Posterior cingulate gyrus (tissue), 11 donors: Measurements from ENCODE around the gene AZIN2.
"Not testable (repeated sequence)": the region's sequence is repeated elsewhere in the genome, so short reads cannot be mapped to it uniquely, and the experiment has no call there.

Experiments
- DNase-seq, 10 donors: peaks; one replicate each; pipeline versions ENCODE4 v3.0.0 to v3.0.0-alpha.2; 2020 to 2021; ENCODE audit warnings: mixed read lengths in 3 of 10
- intact Hi-C: fragments of 100-400 bp; cut with DNase I; formaldehyde crosslinking; loops from one replicate; pipeline ENCODE4 v1.15.1; 2023

Gene AZIN2

DNA sequence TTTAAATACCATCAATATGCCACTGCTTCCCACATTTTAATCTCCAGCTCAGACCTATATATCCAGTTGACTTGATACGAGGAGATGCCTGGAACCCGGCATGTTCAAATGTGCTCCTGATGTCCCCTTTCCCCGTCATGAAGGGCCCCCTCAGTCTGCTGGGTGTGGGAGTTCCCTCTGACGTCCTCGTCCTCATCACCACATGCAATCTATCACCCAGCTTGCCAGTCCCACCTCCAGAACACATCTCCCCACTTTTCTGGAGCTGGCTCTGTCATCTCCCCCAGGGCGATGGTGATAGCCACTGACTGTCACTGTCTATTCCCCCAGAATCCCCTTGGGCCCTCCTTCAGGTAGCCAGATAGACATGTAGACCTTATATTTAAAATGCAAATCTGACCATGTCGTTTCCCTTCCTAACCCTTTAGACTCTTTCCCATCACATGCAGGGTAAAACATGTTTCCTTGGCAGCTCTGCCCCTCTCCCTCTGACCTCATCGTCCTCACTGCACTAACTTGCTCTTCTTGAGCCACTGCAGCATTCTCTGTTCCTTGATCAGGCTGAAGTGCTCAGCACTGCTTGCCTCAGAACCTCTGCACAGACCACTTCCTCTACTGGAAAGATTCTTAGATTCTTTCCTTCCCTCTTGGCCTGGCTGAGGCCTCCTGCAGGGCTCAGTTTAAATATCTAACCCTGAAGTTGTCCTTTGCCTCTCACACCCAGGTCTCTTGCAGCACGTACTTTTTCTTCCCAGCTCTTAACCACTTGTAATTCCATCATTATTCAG lies 7.4 kb downstream of the AZIN2 start:
- DNase-seq: no peak
- intact Hi-C loops: loop anchor here (5.0 to 10.0 kb wide), 2 partner anchors 211 to 264 kb away; no protein-coding TSS in a partner anchor

DNA sequence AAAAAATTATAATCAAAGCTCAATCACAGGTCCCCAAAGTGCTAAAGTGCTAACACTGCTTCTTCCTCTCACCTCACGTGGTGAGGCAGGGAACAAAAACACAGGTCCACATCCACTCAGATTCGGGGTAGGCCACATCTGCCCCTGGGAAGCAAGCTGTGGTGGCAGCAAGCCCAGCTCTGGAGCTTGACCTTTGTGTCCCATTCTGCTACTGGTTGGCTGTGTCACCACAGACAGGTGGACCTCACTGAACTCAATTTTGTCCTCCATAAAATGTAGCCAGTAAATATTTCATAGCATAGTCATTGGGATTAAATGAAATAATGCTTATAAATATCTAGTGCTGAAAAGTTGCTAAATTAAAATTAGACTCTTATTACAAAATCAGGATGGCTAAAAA lies 8.5 kb downstream of the AZIN2 start:
- intact Hi-C loops: loop anchor here (5.0 to 10.0 kb wide), 2 partner anchors 212 to 265 kb away; no protein-coding TSS in a partner anchor
- no peak for DNase-seq

DNA sequence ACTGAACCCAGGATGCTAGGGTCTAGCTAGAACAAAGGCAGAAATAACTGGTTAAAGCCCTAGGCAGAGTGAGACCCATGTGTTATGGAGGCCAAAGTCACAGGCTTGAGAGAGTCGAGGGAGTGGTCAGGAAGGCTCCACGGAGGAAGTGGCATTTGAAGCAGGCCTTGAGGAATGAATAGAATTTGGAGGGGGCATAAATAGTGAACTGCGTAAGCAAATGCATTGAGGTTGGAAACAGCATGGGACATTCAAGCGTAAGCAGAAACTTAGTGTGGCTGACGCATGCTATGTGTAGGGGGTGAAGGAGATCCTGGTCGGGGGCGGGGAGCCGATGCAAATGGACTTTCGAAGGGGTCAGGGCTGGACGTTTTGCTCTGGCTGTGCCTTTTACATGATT lies 11.5 kb downstream of the AZIN2 start:
- DNase-seq: no peak
- intact Hi-C loops: no loop called here

DNA sequence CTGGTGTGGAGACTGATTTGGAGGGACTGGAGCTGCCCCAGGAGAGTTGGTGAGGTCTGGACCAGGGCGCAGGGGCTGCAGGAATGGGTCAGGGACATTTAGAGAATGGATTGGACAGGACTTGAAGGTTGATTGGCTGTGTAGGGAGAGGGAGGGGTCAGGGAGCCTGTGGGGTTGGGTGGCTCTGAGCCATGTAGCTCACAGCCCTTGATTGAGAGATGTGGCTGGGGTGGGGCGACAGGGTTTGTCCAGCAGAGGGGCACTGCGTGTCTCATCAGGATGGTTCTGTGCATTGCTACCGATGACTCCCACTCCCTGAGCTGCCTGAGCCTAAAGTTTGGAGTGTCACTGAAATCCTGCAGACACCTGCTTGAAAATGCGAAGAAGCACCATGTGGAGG lies 12.1 kb downstream of the AZIN2 start:
- intact Hi-C loops: no loop called here
- no peak for DNase-seq

DNA sequence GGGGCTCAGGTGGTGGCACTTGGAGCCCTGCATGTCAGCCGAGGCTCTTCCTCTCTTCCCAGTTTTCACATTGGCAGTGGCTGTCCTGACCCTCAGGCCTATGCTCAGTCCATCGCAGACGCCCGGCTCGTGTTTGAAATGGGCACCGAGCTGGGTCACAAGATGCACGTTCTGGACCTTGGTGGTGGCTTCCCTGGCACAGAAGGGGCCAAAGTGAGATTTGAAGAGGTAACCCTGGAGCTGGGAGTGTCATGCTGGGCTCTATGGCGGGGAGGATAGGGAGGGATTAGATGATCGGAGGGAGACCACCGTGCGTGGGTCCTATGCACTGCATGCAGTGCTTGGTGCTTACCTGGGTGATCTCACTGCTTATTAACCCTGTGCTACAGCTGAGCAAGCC lies 13.5 kb downstream of the AZIN2 start:
- intact Hi-C loops: no loop called here

DNA sequence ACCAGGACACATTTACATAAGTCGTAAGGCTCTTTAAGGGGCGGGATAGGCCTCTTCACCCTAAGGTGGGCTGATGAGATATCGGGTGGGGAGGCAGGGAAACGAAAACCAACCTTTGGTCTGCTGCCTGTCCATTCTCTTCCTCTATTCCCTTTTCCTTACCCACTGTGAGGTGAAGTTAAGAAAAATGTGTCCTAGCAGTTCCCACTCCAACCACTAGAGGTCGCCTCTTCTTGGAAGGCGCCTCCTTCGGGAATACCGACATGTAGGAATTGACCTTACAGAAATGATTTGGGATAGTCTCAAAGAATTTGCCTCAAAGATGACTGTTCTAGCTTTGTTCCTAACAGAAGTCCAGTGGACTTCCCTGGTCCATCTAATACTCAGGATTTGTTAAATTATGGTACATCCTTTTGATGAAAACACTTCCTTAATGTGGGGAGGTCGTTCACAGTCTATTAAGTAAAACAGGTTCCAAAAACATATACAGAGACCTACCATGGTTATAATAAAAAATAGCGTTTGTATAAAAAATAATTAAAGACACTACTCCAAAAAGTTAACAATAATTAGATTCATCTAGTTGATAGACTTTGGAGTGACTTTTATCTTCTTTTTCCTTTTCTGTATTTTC lies 14.1 kb downstream of the AZIN2 start:
- intact Hi-C loops: no loop called here
- peak in 5 of 10 donors; percentile 56 to 82 (median 63) for DNase-seq

More for the DNA sequence above, 13.5 kb downstream of the AZIN2 start:
- no peak for DNase-seq

DNA sequence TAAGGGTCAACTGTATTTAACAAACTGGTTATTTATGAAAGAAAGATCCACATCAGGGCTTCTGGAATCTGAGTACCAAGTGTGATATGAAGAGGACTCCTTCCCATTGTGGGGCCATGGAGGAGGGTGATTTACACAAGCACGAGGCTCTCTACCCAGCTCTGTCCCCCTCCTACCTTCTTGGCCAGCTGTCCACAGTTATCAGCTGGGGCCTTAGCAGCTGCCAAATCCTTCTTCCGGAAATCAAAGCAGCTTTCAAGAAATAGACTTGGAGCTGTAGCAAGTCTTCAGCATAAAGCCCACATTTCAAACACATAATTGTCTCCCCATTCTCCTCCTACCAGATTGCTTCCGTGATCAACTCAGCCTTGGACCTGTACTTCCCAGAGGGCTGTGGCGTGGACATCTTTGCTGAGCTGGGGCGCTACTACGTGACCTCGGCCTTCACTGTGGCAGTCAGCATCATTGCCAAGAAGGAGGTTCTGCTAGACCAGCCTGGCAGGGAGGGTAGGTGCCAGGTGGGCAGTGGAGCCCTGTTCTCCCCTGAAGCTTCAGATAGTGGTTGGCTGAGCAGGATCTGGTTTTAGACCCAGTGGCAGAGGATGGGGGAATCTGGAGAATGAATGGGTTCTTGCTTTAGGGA lies 15.5 kb downstream of the AZIN2 start:
- intact Hi-C loops: no loop called here
- peak in 4 of 10 donors; percentile 26 to 88 (median 59) for DNase-seq

DNA sequence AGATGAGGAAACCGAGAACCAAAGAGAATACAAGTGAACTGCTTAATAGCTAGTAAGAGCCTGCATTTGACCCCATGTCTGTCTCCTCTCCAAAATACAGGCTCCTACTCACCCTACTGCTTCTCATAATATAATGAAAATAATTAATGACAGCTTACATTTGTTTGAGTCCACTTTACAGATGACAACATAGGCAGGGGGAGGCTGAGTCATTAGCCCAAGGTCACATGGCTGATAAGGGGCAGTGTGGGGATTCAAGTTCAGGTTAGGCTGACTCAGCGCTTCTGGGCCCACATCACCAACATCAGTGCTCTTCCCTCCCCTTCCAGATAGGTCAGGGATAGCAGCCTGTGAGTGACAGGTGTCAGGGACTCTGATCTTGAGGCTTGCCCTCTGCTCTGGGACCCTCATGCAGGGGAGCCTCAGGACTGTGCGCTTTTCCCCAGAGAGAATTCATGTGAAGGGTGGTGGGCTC lies 16.2 kb downstream of the AZIN2 start:
- no peak for DNase-seq
- intact Hi-C loops: no loop called here

DNA sequence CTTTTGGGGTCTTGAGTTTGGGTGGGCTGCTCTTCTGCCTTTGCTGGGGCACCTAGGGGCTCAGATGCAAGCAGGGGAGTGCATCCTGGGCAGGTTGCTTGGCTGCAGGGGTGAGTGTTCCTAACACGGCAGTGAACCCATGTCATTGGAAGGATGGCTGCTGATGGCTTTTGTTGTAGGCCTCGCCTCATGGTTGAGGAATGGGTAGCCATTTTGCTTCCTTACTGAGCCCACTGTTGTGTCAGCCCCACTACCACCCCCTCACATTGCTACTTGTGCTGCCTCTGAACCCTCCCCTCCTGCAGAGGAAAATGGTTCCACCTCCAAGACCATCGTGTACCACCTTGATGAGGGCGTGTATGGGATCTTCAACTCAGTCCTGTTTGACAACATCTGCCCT lies 16.8 kb downstream of the AZIN2 start:
- DNase-seq: no peak
- intact Hi-C loops: no loop called here

DNA sequence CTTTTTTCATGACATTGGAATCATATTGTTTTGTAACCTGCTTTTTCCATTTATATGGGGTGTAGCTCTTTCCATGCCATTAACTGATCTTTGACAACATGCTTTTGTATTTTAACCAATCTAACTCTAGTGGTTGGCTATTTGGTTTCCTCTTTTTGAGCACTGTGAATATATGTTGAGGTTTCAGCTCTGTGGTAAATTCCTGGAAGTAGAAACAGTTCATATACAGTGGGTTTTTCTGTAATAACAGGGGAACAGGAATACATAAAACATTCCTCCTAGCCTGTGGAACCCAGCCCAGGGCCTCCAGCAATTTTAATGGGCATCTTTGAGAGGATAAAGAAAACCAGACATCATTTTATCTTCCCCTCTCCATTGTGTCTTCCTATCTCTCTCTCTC lies 17.4 kb downstream of the AZIN2 start:
- no peak for DNase-seq
- intact Hi-C loops: no loop called here

DNA sequence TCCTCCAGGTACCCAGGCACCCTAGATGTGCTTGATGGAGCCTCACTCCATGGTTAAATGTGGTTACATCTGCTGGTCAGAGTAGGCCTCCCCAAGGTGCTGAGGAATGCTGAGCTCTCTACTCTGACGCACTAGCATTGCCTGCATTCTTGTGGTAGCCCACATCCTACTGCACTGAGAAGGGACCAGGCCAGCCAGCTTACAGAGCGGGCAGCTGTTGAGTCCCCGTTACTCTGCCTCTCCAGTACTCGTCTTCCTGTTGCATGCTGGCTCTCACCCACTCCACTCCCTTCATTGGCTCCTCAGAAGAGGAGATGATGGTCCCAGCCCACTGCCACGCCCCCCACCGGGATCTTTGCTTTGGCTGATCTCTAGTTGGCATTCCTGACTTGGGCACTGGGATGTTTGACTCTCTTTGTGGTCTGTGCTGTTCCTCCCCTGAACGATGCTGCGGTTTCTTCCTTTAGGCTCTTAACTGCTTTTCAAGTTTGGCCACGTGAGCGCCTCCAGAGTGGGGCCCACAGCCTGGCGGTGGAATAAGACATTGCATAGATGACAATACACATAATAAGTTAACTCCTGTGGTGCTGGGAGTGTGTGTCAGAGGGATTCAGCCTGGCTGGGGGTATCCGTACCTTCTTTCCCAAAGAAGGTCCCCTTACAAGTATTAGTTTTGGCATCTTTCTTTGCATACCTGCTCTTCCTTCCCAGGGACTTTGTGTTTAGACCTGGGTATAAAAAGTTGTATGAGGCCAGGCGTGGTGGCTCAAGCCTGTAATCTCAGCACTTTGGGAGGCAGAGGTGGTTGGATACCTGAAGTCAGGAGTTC lies 18.6 kb downstream of the AZIN2 start:
- intact Hi-C loops: no loop called here
- no peak for DNase-seq

DNA sequence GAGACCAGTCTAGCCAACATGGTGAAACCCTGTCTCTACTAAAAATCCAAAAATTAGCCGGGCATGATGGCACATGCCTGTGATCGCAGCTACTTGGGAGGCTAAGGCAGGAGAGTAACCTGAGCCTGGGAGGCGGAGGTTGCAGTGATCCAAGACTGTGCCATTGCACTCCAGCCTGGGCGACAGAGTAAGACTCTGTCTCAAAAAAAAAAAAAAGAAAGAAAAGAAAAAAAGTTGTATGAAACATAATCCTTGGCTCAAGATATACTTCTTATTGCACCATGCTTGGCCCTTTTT lies 19.1 kb downstream of the AZIN2 start:
- DNase-seq, intact Hi-C loops: not testable (repeated sequence)

DNA sequence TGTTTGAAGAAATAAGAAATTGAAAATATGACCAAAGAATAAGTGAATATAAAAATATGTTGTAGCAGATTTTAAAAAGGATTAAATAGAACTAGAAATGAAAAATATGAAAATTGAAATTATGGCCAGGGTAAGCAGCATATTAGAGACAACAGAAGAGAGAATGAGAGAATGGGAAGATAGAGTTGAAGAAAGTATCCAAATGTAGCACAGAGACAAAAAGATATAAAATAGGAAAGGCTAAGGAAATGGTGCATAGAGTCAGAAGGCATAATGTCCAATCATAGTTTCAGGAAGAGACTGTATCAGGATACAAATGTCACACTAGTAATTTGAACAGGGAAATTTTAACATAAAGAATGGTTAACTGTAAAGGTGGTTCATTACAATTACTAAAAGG lies 29.5 kb downstream of the AZIN2 start:
- intact Hi-C loops: no loop called here
- DNase-seq: no peak

DNA sequence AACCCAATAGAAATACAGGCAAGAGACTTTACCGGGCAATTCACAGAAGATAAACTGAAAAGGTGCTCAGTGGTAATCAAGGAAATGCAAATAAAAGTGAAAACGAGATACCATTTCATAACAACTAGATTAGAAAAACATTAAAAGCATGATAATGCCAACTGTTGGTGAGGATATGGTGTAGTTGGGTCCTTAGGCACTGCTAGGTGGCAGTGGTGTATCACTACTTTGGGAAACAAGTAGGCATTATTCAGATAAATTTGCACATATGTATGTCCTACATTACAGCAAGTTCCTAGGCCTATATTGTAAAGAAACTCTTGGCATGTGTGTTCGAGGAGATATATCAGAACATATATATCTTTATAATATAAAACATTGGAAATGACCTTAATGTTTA lies 31.0 kb downstream of the AZIN2 start:
- DNase-seq: no peak
- intact Hi-C loops: no loop called here

DNA sequence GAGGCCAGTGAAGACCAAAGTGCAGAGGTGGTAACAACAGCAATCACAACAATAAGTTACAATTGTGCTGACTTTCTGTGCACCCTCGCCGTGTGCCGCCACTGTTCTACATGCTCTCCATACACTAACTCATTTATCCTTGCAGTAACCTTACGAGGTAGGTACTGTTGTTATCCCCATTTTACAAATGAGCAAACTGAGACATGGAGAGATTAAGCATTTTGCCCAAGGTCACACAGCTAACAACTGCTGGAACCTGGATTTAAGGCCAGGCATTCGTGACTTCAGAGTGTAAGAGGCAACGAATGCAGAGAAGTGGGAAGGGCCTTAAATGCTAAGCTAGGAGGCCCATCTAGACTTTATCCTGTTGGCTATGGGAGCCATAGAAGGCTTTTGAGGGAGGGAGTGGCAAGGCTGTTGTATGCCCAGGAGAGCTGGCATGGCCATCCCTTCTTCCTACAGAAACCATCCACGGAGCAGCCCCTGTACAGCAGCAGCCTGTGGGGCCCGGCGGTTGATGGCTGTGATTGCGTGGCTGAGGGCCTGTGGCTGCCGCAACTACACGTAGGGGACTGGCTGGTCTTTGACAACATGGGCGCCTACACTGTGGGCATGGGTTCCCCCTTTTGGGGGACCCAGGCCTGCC lies 36.6 kb downstream of the AZIN2 start:
- no peak for DNase-seq
- intact Hi-C loops: no loop called here

DNA sequence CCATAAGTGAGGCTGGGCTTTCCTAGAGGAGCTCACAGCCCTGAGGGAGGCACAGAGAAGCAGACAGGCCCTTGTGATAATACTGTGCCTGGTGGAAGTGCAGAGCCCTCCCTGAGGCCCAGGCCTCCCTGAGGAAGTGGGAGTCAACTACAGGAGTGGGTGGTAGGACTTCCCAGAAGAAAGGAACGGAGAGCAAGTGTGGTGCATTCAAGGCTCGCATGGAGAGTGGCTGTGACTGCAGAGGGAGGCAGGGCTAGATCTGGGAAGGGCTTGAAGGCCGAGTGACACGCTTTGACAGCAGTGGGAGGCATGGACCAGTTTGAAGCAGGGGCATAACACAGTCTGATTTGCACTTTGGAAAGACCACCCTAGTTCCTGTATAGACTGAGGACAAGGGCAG lies 37.3 kb downstream of the AZIN2 start:
- intact Hi-C loops: no loop called here
- DNase-seq: no peak

DNA sequence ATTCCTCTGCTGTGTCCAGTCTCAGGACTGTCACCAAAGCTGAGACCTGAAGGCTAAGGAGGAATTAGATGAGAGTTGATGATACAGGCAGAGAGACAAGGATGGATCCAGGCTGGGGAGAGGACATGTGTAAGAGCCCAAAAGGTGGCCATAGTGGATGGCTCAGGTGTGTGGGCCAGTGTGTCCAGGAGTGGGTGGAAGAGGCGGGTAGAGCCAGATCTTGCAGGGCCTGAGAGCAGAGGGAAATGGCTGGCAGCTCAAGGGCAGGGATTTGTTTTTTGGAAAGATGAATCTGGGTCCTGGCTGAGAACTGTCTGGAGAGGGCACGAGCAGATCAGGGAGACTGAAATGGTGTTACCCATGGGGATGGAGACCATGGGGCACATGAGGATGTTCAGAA lies 38.1 kb downstream of the AZIN2 start:
- DNase-seq: no peak

DNA sequence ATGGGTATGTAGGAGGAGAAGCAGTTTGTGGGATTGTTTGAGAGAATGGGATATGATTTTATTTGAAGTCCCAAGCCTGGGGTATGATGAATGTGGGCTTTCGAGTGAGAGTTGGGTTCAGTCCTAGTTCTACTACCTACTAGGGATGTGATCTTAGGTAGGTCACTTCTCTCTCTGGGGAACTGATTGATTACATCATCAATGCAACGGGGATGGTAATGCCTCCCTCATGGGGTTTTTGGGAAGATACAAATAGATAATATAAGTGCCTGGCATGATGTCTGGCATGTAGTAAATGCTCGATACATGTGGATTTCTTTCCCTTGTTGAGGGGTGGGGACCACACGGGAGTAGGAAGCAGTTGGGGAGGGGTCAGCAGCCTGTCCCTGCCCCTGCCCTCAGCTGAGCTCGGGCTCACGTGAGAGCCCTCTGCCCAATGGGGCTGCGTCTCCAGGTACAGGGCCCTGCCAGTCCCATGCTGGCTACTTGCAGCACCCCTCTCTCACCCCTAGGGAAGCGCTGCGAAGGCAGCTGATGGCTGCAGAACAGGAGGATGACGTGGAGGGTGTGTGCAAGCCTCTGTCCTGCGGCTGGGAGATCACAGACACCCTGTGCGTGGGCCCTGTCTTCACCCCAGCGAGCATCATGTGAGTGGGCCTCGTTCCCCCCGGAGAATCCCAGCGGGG lies 38.7 kb downstream of the AZIN2 start:
- DNase-seq: no peak
- intact Hi-C loops: no loop called here

More for the DNA sequence above, 38.1 kb downstream of the AZIN2 start:
- intact Hi-C loops: no loop called here

DNA sequence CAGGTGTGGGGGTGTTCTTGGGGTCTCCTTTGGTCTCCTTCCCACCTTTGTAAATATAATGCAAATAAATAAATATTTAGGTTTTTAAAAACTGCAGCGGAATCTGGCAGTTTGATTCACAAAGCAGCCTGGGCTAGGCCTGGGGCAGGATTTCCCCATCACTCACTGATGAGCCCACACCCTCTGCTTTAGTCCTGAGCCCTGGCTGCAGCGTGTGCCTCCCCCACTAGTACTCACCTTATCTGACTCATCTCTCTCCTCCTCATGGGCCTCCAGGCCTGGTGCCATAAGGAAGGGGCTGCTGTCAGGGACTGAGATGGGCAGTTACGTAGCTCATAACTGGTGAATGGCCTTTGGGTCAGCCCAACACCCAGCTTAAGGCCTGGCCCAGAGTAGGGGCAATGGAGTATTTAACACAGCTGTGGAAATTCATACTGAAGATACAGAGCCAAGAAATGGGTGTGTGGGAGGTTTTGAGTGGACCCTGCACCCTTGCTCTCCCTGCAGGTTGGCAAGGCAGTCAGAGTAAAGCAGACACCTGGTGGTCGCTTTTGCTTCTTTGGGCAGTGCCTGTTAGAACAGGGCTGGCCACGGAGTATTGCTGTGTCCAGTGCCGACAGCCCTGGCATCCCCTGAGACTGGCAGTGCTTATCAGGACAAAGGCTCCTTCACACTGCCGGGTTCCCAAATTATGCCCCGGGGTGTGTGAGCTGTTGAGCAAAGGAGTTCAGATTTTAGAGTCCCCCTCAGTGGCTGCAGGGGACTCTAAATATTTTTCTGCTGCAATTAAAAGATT lies 39.7 kb downstream of the AZIN2 start:
- no peak for DNase-seq
- intact Hi-C loops: no loop called here
